Left renal pelvis (tissue), 4 donors: ENCODE data around the gene CMKLR1. TPM values are rescaled to one million over a fixed set of nuclear protein-coding genes. Genes with fewer than 3 reads are reported as not detected.

Experiments used
- DNase-seq, 4 donors: peaks; one replicate each; pipeline ENCODE4 v3.0.0-alpha.2; 2013; ENCODE audit warnings: low read depth in 4 of 4, low spot score in 3 of 4
- polyA plus RNA-seq, 4 donors: library from polyadenylated mRNA; unstranded; fragments of 120-200 nt; gene quantifications; one replicate each; pipeline ENCODE4 v1.2.1, GENCODE V29; 2013; ENCODE audit not compliant: insufficient read length in 4 of 4

The CMKLR1 gene
- polyA plus RNA-seq, 4 donors = 3.6 to 9.0 (median 6.0) TPM

DNA sequence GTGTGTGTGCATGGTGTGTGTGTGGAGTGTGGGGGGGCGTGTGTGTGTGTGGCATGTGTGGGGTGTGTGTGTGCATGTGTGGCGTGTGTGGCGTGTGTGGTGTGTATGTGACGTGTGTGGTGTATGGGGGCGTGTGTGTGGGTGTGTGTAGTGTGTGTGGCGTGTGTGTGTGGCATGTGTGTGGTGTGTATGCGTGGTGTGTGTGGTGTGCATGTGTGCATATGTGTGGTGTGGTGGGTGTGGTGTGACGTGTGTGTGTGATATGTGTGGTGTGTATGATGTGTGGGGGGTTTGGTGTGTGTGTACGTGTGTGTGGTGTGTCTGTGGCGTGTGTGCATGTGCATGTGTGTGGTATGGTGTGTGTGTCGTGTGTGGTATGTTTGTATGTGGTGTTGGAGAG, 24.1 kb upstream of the CMKLR1 start:
- DNase-seq = no peak

DNA sequence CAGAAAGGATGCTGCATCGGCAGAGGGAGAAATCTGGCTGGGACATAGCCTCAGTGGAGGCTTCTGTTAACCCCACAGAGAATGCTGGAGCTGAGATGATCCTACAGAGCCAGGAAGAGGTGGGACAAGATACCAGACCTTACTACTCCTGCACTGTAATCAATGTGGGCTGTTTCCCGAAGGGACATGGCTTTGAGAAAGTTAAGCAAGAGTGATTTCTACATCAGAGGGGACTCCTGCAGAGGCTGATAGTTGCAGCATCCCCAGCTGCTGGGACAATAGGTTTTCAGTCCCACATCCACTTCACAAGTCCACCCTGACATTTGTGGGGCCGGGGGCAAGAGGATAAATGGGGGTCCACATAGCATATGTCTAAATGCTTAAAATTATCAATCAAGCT, 22.5 kb upstream of the CMKLR1 start:
- no peak for DNase-seq

DNA sequence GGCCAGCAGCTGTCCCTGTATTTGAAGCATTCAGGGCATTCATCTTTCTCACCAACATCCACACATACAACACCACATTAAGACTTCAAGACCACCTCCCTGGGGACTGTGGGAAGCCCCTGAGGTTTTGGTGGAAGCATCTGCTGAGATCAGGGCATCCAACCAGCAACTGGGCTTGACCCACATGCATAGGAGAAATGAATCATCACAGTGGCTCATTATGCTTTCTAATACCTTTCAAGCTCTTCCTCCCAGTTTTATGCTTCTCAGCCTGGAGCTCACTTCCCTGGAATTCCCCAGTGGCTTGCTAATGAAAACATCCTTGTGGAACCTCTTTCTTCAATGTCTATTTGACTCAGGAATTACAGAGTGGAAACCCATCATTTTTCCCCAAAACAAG, 21.4 kb upstream of the CMKLR1 start:
- DNase-seq = no peak

DNA sequence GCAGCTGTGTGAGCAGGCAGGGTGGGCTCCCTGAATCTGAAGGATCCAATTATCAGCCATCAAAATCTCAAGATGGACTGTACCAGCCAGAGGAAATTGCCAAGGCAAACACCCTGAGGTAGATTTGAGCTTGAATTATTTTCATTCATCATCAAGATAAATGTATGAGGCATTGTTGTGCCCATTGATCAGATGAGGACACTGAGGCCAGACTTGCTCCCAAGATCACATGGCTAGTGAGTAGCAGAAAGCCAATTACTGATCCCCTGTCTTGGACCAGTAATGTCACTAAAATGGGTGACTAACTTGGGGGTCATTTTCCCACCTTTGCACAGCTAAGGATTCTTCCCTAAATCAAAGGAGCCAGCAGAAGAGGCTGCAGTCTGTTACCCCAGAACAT, 20.9 kb upstream of the CMKLR1 start:
- DNase-seq = no peak

DNA sequence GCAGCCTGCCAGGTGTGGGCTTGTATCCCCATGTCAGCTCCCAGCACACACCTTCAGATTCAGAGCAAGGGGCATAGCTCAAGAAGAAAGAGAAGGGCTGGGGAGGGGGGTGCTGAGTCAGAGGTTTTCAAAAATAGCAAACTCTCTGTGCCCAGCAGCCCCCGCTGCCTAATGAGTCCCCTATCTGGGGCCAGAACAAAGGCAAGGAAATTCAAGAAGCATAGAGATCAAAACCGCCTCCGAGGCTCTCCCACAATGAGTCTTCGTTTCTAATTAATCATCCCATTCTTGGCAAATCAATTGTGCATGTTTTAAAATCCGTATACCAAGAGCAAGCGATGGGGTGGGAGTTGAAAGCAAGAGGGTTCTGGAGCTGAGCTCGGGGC, 19.5 kb upstream of the CMKLR1 start:
- no peak for DNase-seq

DNA sequence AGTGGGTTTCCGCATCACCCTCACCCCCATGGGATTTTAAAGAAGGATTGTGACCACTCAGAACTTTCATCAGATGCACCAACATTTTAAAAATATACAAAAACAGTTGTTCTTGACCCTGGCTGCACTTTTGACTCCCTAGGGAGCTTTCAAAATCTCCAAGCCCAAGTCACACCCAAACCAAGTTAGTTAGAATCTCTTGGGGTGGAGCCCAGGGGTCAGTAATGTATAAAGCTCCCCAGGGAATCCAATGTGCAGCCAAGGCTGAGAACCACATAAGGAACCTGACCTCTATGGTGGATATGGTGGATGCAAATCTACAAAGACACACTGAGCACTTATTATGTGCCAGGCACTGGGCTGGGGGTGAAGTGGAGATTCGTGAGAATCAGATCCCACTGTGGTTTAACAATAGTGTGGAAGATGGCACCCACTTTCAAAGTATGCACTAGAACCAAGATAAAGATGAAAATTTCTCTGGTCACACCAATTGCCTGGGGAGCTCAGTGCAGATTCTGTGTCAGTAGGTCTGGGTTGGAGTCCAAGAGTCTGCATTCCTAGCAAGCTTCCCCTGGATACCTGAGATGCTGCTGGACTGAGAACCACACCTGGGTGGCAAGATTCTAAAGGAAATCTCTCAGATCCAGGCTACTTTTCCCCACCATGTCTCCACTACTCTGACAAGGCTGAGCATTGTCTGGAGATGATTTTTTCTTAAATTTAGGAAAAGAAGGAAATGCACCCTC, 18.9 kb upstream of the CMKLR1 start:
- DNase-seq = no peak

DNA sequence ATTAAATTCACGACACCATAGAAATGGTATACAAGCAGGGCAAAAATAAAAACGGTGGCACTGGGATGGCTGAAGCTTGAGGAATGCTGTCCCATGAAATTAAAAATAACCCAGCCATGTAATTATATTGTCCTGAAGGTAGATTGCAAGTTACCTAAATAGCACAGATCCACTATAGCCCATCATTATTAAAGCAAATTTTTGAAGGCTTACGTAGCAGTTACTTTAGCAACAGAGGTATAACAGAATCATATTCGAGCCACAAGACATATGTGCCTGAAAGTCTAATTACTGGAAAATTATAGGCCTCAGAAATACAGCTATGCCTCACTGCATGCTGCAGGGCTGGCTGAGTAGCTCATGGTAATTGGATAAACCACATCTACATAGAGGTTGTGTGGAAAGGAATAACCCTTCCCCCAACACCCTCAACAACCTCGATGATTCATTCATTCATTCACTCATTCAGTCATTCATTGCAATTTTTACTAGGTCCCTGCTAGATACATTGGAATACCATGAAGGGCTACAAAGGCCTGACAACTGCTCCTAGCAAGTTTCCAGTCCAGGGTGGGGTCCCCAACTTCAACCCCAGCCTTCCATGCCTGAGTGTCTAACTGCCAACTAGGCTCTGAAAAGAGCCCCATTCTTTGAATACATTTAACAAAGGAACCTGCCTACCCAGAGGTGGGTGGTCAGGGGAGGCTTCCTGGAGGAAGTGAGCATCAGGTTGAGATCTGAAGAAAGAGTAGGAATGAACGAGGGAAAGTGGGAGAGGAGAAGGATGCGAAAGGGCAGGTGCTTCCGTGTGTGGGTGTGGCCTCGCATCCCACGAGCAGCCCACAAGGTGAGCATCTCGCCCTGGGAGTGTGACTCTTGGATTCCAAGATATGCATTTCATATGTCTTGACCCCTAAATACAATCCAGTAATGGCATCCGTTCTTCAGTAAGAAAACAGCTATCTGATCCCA, 18.0 kb upstream of the CMKLR1 start:
- DNase-seq = no peak

DNA sequence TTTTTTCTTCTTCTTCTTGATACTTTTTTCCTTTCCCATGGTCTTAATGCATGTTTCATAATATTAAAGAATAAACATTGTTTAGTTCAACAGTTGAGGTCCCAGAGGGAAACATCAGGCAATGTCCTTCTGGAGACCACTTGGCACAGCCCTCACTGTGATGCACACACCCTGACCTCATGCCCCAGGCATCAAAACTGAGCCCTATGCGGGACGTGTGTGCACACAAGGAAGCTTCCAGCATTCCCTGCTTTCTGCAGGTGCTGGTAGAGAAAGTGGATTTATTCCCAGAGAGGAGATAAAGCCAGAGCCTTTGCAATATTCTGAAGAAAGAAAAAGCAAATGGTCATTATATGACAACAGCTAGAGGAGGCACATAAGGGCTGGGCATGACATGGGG, 16.0 kb upstream of the CMKLR1 start:
- DNase-seq = no peak

DNA sequence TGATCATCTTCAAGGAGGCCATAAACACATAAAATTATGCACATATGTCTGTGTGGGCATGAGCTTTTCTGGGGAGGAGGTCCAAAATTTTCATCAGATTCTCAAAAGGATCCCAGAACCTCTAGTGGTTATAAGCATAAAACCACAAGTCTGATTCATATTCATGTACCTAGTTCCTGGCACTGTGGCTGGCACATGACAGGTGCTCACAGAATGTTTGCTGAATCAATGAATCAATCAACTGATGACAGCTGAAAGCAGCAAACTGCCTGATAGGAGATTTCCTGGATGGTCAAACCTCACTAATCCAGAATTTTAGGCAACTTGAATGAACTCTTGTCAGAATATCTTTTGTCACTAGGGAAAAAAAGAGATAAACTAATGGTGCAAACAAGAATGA, 13.5 kb upstream of the CMKLR1 start:
- no peak for DNase-seq

DNA sequence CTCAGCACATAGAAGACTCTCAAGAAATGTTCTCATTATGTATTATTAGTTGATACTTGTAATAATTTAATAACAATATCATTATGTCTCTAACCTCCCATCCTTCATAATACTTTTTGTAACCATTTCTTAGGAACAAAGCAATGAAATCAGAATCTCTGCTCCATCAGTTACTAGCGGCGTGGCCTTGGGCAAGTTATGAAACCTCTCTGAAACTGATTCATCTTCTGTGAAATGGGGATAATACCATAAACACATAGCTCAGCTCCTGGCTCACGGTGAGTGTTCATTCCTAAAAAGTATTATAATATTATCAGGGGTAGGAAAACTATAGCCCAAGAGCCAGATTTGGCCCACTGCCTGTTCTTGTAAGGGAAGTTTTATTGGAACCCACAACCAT, 11.4 kb upstream of the CMKLR1 start:
- no peak for DNase-seq

DNA sequence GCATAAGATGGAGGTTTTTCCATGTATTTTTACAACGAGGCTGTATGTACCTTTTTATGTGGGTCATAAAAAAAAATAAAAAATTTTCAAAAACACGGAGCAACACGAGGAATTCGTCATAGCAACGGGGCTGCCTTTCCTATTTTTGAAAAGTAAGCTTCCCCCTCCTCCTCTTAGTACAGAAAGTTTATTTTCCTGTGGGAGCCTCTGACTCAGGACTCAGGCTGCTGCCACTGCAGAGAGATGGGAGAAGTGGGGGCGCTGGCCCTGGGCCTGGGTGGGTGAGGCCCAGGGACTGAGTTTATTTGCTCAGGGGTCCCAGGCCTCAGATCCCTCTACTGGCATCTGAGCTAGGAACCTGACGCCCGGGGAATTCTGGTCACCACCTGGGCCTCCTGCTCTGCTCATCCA, 10.2 kb upstream of the CMKLR1 start:
- no peak for DNase-seq

DNA sequence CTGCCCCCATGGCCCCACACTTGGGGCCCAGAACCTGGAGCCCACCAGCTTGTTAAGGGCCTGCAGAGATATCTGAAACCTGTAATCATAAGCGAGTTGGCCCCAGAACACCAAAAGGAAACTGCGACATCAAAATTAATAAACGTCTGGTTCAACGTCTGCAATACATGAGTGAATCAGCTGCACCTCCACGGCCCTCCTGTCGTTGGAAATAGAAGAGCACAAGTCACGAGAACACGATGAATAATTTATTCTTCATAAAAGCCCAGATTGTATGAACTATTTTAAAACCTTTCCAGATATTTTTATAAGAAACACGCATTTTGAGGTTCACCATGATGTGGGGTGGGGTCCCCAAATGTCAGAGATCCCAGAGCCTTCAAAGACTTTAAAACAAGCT, 9.7 kb upstream of the CMKLR1 start:
- DNase-seq = no peak

DNA sequence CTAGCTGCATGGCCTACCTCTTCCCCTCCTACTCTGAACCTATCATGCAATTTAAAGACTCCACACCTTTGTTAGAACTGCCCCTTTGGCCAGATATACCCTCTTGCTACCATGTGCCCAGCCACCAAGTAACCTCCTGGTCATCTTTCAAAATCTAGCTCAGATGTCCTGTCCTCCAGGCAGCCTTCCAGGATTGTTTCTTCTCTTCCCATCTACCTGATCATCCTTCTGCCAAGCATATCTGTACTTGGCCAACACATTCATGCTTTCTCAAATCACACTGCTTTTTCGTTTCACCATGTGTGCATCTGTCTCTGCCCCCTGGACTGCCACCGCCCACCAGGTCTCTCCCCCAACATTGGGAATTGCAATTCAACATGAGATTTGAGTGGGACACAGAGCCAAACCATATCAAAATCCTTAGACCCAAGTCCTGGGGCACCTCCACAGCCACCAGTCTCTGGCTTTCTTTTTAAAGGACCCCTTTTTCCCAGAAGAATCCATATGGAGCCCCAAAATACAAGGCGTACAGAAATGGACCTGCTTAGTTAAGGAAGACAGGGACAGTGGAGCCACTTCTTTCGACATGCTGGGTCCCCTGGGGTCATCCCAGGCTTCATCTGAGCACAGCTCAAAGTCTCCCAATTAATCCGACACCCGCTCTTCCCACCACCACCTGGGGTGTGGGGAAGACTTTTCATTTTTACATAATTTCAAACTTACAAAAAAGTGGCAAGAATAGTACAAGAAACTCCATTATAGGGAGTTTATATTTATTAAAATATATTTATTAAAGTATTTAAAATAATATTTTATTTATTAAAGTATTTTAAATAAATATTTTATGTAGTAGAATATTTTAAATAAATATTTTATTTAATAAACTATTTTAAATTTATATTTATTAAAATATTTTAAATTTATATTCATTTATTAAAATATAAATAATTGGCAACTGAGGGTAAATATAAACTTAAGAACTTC, 7.9 kb upstream of the CMKLR1 start:
- DNase-seq = no peak

DNA sequence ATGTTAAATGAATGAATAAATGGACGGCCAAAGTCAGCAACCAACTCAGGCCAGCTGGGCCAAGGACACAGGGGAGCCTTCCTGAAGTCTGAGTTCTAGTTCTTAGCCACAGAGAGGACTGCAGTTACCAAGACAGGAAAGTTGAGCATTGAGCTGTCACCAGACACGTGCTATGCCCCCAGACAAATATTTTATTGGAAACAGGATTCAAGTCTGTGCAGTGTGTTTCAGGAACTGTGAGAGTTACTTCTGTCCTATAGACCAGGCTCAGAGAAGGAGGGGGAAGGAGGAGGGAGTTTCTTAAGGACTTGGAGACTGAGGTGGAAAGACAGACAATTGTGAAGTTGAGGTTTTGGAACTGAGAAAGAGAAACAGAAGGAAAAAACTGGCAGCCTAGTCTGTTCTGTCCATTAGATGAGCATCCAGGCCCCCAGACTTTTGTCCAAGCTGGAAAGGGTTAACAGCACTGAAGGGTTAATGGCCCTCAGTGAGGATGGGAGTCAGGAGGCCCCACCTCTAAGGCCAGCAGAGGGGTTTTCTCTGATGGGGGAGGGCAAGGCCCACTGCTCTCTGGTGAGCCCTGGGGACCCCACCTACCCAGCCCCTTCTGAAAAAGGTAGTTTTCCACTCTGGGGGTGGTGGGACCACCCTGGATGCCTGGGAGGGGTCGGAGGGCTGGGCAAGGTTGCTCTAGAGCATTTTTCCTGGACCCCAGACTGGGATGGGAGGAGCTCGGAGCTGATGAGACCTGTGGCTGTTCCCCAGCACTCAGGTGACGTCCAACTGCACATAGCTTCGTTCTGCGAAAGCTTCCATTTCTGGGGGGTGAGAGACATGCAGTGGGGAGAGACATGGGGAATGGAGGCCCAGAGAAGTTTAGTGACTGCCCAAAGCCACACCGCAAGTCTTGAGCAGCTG, 6.9 kb upstream of the CMKLR1 start:
- no peak for DNase-seq

DNA sequence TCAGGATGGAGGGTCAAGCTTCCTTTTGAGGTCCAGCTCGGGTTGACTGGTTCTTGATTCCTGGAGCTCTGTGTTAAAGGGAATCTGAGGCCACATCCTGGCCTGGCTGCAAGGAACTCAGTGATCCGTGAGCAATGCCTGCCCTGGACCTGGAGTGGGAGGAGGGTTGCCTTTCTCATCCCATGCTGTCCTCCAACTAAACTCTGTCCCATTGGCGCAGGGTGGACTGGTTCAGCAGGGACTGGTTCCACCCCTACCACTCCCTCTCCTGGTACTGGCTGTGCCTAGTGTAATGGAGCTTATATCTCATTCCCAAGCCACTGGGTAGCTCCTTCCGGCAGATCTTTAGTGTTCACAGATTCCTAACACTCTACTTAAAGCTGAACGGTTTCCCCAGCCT, 3.9 kb upstream of the CMKLR1 start:
- DNase-seq = no peak

DNA sequence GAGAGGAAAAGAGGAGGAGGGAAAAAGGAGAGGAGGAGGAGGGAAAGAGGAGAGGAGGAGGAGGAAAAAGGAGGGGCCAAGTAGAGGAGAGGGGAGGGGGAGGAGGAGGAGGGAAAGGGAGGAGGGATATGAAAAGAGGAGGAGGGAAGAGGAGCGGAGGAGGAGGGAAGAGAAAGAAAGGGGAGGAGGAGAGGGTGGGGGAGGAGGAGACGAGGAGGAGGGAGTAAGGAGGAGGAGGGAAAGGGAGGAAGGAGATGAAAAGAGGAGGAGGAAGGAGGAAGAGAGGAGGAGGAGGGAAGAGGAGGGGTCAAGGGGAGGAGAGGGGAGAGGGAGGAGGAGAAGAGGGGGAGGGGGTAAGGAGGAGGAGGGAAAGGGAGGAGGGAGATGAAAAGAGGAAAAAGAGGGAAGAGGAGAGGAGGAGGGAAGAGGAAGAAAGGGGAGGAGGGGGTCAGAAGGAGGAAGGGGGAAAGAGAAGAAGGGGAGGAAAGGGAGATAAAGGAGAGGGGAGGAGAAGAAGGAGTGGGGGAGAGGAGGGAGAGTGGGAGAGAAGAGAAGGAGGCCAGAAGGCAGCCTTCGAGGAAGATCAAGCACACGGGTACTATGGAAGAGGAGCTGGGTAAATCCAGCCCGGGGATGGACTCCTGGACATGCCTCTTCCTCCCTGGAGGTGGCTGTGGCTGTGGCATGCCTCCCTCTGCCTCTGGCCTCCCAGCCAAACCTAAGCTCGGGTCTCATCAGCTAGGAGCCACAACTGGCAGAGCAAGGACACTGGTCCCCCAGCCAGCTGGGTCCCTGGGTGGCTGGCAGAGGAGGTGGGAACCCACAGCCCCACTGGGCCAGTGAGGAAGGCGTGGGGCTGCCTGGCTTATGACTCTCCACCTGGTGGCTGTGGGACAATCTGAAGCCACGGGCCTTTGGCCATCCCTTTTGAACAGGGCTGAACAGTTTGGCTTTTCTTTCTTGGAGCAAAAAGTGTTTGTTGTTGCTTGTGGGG, 3.0 kb upstream of the CMKLR1 start:
- DNase-seq = no peak

DNA sequence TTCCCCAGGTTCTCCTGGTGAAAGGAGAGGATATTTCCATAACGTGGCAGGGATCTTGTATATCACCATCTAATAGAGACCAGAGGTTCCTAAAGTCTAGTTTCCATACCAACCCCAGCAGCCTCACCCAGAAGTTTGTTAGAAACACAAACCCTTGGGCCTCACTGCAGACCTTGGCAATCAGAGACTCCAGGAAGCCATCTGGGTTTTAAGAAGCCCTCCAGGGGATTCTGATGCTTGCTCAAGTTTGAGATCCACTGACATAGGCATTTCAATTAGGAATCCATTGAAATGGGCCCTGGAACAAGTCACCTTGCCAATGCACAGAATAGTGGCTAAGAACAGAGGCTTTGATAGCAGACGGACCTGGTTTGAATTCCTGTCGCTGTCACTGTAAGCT, 2.2 kb upstream of the CMKLR1 start:
- DNase-seq = no peak

DNA sequence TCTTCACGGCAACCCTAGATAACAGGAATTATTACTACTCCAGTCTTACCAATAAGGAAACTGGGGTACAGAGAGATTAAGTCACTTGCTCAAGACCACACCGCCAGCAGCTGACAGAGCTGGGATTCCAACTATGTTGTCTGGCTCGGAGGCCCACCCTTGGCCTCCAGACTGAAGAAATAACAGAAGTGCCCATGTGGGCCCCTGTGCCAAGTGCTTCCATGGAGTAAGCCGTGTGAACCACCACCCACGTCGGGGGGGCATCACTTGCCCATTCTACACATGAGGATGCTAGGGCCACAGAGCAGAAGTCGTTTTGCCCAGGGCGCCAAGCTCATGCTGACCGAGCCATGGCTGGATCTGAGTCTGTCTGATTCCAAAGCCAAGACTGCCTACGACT, 926 bp upstream of the CMKLR1 start:
- no peak for DNase-seq
